T-helper 22 cell (primary cell): ENCODE data around the gene RUNX2.

Experiments
- DNase-seq: peaks from one replicate; pipeline ENCODE4 v3.0.0-alpha.2; 2020; ENCODE audit warnings: low read depth

Gene RUNX2

GRCh38 chr6:45487645-45488044, 159.5 kb downstream of the RUNX2 start:
- no peak for DNase-seq

GRCh38 chr6:45488269-45488668, 160.1 kb downstream of the RUNX2 start:
- no peak for DNase-seq

DNA sequence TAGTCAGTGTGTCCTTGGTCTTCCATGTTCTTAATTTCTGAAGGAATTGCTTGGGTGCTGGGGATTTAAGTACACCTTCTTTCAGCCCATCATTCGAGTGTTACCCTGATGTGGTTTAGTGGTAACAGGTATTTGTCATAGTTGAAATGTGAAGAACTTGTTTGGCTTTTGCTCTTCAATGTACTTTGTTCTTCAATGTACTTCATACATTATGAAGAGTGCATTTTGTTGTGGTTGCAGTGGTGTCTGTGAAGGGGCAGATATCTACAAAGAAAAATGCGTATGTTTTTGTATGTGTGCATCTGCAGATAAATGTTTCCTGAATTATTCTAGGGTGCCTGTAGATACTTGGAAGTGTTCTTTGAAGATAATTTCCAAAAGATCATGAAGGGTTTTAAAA, 160.8 kb downstream of the RUNX2 start:
- DNase-seq = no peak

- no peak for DNase-seq
These were observed 163.1 kb downstream of the RUNX2 start for GRCh38 chr6:45491048-45491735.

- no peak for DNase-seq
These were observed 163.7 kb downstream of the RUNX2 start for GRCh38 chr6:45491874-45492273.

- DNase-seq = no peak
These were observed 165.6 kb downstream of the RUNX2 start for GRCh38 chr6:45493761-45494160.

DNA sequence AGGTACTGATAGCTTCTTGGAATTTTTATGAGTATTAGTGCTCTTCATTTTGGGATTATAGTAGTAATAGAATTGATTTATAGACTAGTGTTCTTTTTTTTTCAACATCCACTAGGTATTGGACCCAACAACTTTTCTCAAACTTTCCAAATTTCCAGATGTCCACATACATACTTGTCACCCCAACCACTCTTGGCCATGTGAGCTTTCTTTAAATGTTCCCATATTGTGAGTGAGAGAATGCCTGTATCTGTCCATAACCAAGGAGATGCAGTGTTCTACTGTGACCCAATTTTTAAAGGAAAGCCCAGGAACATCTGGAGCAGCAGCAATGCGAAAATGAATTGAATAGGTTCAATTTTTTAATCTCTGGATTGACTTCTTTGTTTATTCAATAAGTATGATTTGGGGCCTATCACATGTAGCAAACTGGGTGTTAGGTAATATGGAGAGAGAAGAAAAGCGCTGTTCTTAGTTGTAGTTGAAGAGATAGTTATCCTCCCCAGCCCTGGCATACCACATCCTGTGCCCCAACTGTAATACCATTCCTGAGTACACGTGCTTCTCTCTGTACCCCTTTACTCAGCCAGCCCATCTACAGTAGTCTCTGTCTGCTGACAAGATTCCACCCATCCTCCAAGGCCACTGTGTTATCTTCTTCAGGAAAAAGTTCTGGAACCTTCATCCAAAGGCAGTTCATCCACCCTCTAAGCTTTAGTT, 166.4 kb downstream of the RUNX2 start:
- peak; percentile 7 for DNase-seq

- peak; percentile 29 for DNase-seq
These were observed 167.4 kb downstream of the RUNX2 start for GRCh38 chr6:45495429-45496084.

DNA sequence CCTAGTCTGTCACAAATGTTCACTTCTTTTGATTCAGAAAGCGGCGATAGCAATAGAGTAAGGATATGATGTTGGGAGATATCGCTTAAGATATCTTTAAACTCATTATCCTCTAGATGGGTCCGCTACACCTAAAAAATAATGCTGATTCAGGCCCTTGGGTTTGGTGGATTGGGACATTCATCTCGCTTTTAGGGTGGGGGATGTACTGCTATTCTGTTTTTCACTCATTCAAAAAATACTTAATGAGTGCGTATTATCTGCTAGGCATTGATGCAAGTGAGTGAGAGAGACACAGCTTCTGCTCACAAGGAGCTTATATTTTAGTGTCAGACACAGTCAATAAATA, 167.9 kb downstream of the RUNX2 start:
- DNase-seq = no peak

GRCh38 chr6:45498591-45498990, 170.5 kb downstream of the RUNX2 start:
- no peak for DNase-seq

DNA sequence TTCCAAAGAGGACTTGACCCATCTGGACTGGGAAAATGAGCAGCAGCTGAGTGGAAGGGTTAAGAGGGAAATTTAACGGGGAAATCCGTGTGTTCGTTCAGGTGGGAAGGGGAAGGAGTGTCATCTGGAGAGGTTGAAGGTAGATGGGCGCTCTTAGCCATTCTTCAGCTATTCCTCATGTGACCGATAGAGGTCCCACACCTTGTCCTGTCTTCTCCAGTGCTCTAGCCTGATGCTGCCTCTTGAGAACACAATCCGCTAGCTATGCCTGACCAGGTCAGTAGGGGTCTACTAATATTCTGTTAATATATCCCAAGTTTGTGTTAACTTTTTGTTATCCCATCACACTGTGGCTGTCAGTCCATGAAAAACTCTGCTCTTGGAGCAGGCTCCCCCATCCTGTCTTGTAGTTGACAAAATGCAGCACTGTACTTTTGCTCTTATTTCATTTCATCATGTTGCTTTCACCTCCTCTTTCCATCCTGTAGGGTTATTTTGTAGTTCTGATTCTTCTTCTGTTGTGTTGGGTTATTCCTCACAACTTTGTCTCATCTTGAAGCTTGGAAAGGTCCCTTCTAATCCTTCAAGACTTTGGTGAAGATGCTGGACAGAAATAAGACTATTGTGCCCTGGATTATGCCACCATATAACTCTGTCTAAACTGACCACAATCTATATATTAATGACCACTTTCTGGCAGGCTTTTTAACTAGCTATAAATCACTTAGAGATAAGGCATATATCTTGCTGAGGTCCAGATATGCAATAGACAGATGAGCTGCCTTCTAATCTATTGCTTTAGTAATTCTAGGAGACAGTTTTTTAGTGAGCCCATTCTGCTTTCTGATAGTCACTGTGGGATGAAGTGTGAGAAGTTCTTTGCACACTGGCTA, 173.0 kb downstream of the RUNX2 start:
- no peak for DNase-seq

DNA sequence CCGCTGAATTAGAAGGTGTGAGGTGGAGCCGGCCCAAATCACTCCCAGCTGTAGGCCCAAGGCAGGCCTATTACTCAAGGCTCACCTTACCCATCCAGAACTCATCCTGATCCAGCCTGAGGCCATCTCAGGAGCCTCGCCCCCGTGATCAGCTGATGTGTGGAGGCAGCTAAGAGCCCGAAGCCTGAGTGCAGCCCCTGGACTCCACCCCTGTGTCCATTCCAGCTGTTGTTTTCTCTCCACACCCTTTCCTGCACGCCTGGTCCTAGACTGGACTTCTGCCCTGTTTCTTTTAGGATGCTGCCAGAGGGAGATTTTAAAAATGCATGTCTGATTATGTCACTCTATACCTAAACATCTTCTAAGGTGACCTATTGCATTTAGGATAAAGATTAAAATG, 174.3 kb downstream of the RUNX2 start:
- DNase-seq = no peak

- no peak for DNase-seq
These were observed 176.8 kb downstream of the RUNX2 start for GRCh38 chr6:45504947-45505346.

- DNase-seq = no peak
These were observed 177.3 kb downstream of the RUNX2 start for GRCh38 chr6:45505470-45505869.

DNA sequence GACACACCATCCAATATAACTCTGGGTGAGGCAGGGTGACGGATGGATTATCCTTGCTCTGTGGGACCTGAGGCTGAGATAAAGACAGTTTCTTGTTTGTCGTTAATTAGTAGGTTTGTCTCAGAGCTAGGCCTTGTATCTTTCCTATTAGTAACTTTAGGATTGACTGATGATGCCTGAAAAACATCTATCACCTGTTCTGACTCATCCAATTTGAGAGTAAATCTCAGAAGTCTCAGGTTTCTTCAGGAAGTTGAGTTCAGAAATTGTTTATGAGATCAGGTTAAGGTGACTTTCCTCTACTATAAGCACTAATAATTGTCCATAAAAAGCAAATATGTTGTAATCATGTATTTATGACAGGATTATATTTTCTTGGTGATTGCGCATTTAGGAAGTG, 179.1 kb downstream of the RUNX2 start:
- DNase-seq = no peak

GRCh38 chr6:45509426-45509825, 181.3 kb downstream of the RUNX2 start:
- no peak for DNase-seq

GRCh38 chr6:45512717-45513116, 184.6 kb downstream of the RUNX2 start:
- DNase-seq = no peak

- no peak for DNase-seq
These were observed 185.1 kb downstream of the RUNX2 start for GRCh38 chr6:45513213-45513618.

- no peak for DNase-seq
These were observed 185.7 kb downstream of the RUNX2 start for GRCh38 chr6:45513843-45514242.

- no peak for DNase-seq
These were observed 186.5 kb downstream of the RUNX2 start for GRCh38 chr6:45514454-45515230.

- no peak for DNase-seq
These were observed 190.0 kb downstream of the RUNX2 start for GRCh38 chr6:45518013-45518720.
